Vagina (tissue), 2 donors: ENCODE data around the gene SNU13. TPM values are rescaled to one million over a fixed set of nuclear protein-coding genes. Genes with fewer than 3 reads are reported as not detected.

ENCODE experiments used
- DNase-seq, 2 donors: peaks; one replicate each; pipeline ENCODE4 v3.0.0-alpha.2; 2017; ENCODE audit errors: extremely low spot score in 2 of 2
- H3K27ac ChIP-seq: fragments of 200-600 bp; sonication (generic); one replicate; pipeline ENCODE4 v1.5.1; 2019
- H3K27me3 ChIP-seq: fragments of 200-600 bp; sonication (generic); one replicate; pipeline ENCODE4 v1.5.1; 2019
- H3K36me3 ChIP-seq, 2 donors: fragments of 200-600 bp; sonication (generic); one replicate each; pipeline ENCODE4 v1.5.1; 2017 to 2019
- H3K4me1 ChIP-seq: fragments of 200-600 bp; sonication (generic); one replicate; pipeline ENCODE4 v1.5.1; 2019
- H3K4me3 ChIP-seq, 2 donors: fragments of 200-600 bp; sonication (generic); 1 replicate in 1 of 2; 2 replicates in 1 of 2; pipeline ENCODE4 v1.5.1; 2016 to 2019
- H3K9me3 ChIP-seq: fragments of 200-600 bp; sonication (generic); one replicate; pipeline ENCODE4 v1.5.1; 2019
- POLR2A ChIP-seq, 2 donors: fragments of 450-650 bp; IDR thresholded peaks; one replicate each; pipeline ENCODE4 v1.6.1; 2017; ENCODE audit warnings: antibody characterized with exemption in 2 of 2, mild to moderate bottlenecking in 2 of 2, moderate library complexity in 2 of 2
- POLR2AphosphoS5 ChIP-seq, 2 donors: sonication (generic); formaldehyde crosslinking; IDR thresholded peaks; one replicate each; pipeline ENCODE4 v1.9.0; 2017; ENCODE audit warnings: antibody characterized with exemption in 2 of 2, mild to moderate bottlenecking in 2 of 2, low read depth in 1 of 2; ENCODE audit not compliant: insufficient read depth in 1 of 2
- intact Hi-C: fragments of 100-400 bp; cut with DNase I; formaldehyde crosslinking; loops from one replicate; pipeline ENCODE4 v1.15.1; 2023
- total RNA-seq: library from RNA; depleted of rRNA; stranded (reverse); fragments of >200 nt; gene quantifications from one replicate; pipeline ENCODE4 v1.2.3, GENCODE V29; 2016
- TF ChIP-seq, protein P1 (sequence below), 3 experiments: fragments of 450-650 bp in 2 of 3; fragments of 200-600 bp in 1 of 3; sonication (generic) in 1 of 3; IDR thresholded peaks; one replicate each; pipeline ENCODE4 v1.5.1; 2017 to 2019; ENCODE audit warnings: antibody characterized with exemption in 3 of 3, mild to moderate bottlenecking in 2 of 3, moderate library complexity in 2 of 3

The SNU13 gene
- total RNA-seq, 1 donor from 2014 or later, result 113 TPM

GRCh38 chr22:41648432-41648831 lies 40.2 kb downstream of the SNU13 start:
- TF ChIP-seq POLR2A (IDR thresholded peaks at IDR 0.05) (no peak), POLR2AphosphoS5 (IDR thresholded peaks at IDR 0.05; ENCODE audit: insufficient read depth in 1 of 2, low read depth in 1 of 2) (no peak)
- TF ChIP-seq, protein P1, sequence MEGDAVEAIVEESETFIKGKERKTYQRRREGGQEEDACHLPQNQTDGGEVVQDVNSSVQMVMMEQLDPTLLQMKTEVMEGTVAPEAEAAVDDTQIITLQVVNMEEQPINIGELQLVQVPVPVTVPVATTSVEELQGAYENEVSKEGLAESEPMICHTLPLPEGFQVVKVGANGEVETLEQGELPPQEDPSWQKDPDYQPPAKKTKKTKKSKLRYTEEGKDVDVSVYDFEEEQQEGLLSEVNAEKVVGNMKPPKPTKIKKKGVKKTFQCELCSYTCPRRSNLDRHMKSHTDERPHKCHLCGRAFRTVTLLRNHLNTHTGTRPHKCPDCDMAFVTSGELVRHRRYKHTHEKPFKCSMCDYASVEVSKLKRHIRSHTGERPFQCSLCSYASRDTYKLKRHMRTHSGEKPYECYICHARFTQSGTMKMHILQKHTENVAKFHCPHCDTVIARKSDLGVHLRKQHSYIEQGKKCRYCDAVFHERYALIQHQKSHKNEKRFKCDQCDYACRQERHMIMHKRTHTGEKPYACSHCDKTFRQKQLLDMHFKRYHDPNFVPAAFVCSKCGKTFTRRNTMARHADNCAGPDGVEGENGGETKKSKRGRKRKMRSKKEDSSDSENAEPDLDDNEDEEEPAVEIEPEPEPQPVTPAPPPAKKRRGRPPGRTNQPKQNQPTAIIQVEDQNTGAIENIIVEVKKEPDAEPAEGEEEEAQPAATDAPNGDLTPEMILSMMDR (IDR thresholded peaks at IDR 0.05), result no peak
- no peak for DNase-seq

GRCh38 chr22:41647771-41648170 lies 40.9 kb downstream of the SNU13 start:
- no peak overlapping the region for H3K27ac ChIP-seq
- H3K27me3 ChIP-seq, result no peaks in the 10 kb centered on the region
- no peaks in the 10 kb centered on the region for H3K9me3 ChIP-seq
- H3K36me3 ChIP-seq, result peaks cover 4 to 73% of the 10 kb centered on the region in 2 donors
- no peak for TF ChIP-seq POLR2A (IDR thresholded peaks at IDR 0.05)
- no peak for TF ChIP-seq POLR2AphosphoS5 (IDR thresholded peaks at IDR 0.05; ENCODE audit: insufficient read depth in 1 of 2, low read depth in 1 of 2)
- TF ChIP-seq, protein P1 (IDR thresholded peaks at IDR 0.05), result no peak
- no peak overlapping the region for H3K4me3 ChIP-seq
- no peak for DNase-seq
- intact Hi-C loops, result no loop called here
- no peaks in the 10 kb centered on the region for H3K4me1 ChIP-seq

More at GRCh38 chr22:41648432-41648831, 40.2 kb downstream of the SNU13 start:
- intact Hi-C loops, result no loop called here
- Histone ChIP-seq H3K27me3 (no peaks in the 10 kb centered on the region), H3K4me1 (no peaks in the 10 kb centered on the region), H3K4me3 (no peak overlapping the region), H3K27ac (no peak overlapping the region), H3K36me3 (peaks cover 7 to 73% of the 10 kb centered on the region in 2 donors), H3K9me3 (no peaks in the 10 kb centered on the region)

DNA sequence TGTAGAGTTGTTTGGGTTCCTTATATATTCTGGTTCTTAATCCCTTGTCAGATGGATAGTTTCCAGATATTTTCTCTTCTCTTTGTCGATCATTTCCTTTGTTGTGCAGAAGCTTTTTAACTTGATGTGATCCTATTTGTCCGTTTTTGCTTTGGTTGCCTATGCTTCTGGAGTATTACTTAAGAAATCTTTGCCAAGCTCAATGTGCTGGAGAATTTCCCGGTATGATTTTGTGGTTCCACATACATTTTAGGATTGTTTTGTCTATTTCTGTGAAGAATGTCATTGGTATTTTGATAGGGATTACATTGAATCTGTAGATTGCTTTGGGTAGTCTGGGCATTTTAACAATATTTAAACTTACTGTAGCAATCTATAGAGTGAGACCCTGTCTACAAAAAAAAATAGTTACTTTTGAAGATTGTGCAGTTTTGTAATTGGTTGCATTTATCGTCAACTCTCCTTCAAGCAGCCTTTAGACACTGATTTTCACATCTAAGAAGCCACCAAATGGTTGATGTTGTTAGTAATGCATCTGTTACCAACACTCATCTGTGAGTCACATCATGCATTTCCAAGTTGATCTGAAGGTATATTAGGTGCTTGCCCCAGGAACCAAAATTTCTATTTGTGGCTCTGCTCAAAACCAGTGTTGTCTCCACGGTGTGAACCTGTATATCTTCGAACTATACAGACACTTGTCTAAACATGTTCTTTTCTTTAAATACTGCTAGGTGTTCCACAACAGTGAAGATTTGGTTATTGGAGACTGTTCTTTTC lies 46.1 kb downstream of the SNU13 start:
- no peaks in the 10 kb centered on the region for H3K27me3 ChIP-seq
- H3K36me3 ChIP-seq, result peaks cover 8 to 76% of the 10 kb centered on the region in 2 donors
- no peak for DNase-seq
- H3K27ac ChIP-seq, result no peak overlapping the region
- H3K4me1 ChIP-seq, result no peaks in the 10 kb centered on the region
- no peak overlapping the region for H3K4me3 ChIP-seq
- intact Hi-C loops, result no loop called here
- TF ChIP-seq POLR2AphosphoS5 (IDR thresholded peaks at IDR 0.05; ENCODE audit: insufficient read depth in 1 of 2, low read depth in 1 of 2) (no peak), POLR2A (IDR thresholded peaks at IDR 0.05) (no peak)
- TF ChIP-seq, protein P1 (IDR thresholded peaks at IDR 0.05), result no peak
- H3K9me3 ChIP-seq, result no peaks in the 10 kb centered on the region

- Histone ChIP-seq H3K36me3 (peaks cover 8 to 76% of the 10 kb centered on the region in 2 donors), H3K27me3 (no peaks in the 10 kb centered on the region), H3K4me3 (no peak overlapping the region), H3K4me1 (no peaks in the 10 kb centered on the region), H3K27ac (no peak overlapping the region), H3K9me3 (no peaks in the 10 kb centered on the region)
- intact Hi-C loops, result no loop called here
- DNase-seq, result no peak
- TF ChIP-seq, protein P1 (IDR thresholded peaks at IDR 0.05), result no peak
- TF ChIP-seq POLR2A (IDR thresholded peaks at IDR 0.05) (no peak), POLR2AphosphoS5 (IDR thresholded peaks at IDR 0.05; ENCODE audit: insufficient read depth in 1 of 2, low read depth in 1 of 2) (no peak)
Measured at GRCh38 chr22:41641854-41642253, 46.8 kb downstream of the SNU13 start.

DNA sequence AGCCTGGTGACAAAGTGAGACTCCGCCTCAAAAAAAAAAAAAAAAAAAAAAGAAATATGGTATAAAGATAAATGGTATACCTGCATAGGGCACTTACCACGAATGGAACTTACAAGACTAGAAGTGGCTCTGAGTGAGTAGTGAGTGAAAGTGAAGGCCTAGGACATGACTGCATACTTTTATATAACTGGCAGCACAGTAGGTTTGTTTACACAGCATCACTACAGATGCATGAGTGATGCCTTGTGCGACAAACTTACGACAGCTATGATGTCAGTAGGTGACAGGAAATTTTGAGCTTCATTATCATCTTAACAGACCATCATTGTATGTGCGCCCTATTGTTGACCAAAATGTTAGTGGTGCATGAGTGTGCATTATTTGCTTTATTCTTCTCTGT lies 49.9 kb downstream of the SNU13 start:
- no peak overlapping the region for H3K27ac ChIP-seq
- peaks cover 5% of the 10 kb centered on the region for H3K4me1 ChIP-seq
- TF ChIP-seq POLR2A (IDR thresholded peaks at IDR 0.05), result no peak
- no peak for TF ChIP-seq POLR2AphosphoS5 (IDR thresholded peaks at IDR 0.05; ENCODE audit: insufficient read depth in 1 of 2, low read depth in 1 of 2)
- TF ChIP-seq, protein P1 (IDR thresholded peaks at IDR 0.05), result no peak
- H3K9me3 ChIP-seq, result no peaks in the 10 kb centered on the region
- H3K36me3 ChIP-seq, result peaks cover 8 to 77% of the 10 kb centered on the region in 2 donors
- H3K27me3 ChIP-seq, result no peaks in the 10 kb centered on the region
- no peak for DNase-seq
- no peak overlapping the region for H3K4me3 ChIP-seq
- intact Hi-C loops, result no loop called here
